SK-N-SH treated with all-trans-retinoic acid at 6 μM for 48 hours (cell line): ENCODE data around the gene TTC17.

Experiments used
- ARNTL ChIP-seq: fragments of 450-650 bp; formaldehyde crosslinking; IDR thresholded peaks from 2 replicates; pipeline ENCODE4 v1.5.0; 2020; ENCODE audit warnings: low read depth, mild to moderate bottlenecking, moderate library complexity, borderline replicate concordance
- ESRRG ChIP-seq: fragments of 250-450 bp; sonication (Bioruptor Pico); IDR thresholded peaks from 2 replicates; pipeline ENCODE4 v1.6.1; 2021; ENCODE audit warnings: mild to moderate bottlenecking
- TOX ChIP-seq: fragments of 250-450 bp; sonication (Bioruptor Pico); IDR thresholded peaks from 2 replicates; pipeline ENCODE4 v1.8.0; 2021; ENCODE audit warnings: mild to moderate bottlenecking, moderate library complexity, borderline replicate concordance
- ZC3H10 ChIP-seq: fragments of 250-450 bp; sonication (Bioruptor Pico); IDR thresholded peaks from 2 replicates; pipeline ENCODE4 v1.5.1; 2021; ENCODE audit warnings: mild to moderate bottlenecking, moderate library complexity
- TF ChIP-seq, protein P1 (sequence below): fragments of 250-450 bp; sonication (Bioruptor Pico); IDR thresholded peaks from 2 replicates; pipeline ENCODE4 v1.8.0; 2020; ENCODE audit warnings: mild to moderate bottlenecking, moderate library complexity, borderline replicate concordance
- TF ChIP-seq, protein P2 (sequence below): fragments of 250-450 bp; sonication (Bioruptor Pico); IDR thresholded peaks from 2 replicates; pipeline ENCODE4 v1.8.0; 2021; ENCODE audit warnings: low read depth, mild to moderate bottlenecking, moderate library complexity, borderline replicate concordance
- TF ChIP-seq, protein P3 (sequence below): fragments of 250-450 bp; sonication (Bioruptor Pico); IDR thresholded peaks from 2 replicates; pipeline ENCODE4 v1.5.1; 2020; ENCODE audit warnings: low read depth, mild to moderate bottlenecking, moderate library complexity

- TF ChIP-seq, protein P1, sequence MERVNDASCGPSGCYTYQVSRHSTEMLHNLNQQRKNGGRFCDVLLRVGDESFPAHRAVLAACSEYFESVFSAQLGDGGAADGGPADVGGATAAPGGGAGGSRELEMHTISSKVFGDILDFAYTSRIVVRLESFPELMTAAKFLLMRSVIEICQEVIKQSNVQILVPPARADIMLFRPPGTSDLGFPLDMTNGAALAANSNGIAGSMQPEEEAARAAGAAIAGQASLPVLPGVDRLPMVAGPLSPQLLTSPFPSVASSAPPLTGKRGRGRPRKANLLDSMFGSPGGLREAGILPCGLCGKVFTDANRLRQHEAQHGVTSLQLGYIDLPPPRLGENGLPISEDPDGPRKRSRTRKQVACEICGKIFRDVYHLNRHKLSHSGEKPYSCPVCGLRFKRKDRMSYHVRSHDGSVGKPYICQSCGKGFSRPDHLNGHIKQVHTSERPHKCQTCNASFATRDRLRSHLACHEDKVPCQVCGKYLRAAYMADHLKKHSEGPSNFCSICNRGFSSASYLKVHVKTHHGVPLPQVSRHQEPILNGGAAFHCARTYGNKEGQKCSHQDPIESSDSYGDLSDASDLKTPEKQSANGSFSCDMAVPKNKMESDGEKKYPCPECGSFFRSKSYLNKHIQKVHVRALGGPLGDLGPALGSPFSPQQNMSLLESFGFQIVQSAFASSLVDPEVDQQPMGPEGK (CRISPR knock-in tag), result no peak
- TF ChIP-seq ESRRG (CRISPR knock-in tag) (no peak), TOX (CRISPR knock-in tag) (no peak), ZC3H10 (CRISPR knock-in tag) (no peak), ARNTL (CRISPR knock-in tag) (no peak)
- TF ChIP-seq, protein P2, sequence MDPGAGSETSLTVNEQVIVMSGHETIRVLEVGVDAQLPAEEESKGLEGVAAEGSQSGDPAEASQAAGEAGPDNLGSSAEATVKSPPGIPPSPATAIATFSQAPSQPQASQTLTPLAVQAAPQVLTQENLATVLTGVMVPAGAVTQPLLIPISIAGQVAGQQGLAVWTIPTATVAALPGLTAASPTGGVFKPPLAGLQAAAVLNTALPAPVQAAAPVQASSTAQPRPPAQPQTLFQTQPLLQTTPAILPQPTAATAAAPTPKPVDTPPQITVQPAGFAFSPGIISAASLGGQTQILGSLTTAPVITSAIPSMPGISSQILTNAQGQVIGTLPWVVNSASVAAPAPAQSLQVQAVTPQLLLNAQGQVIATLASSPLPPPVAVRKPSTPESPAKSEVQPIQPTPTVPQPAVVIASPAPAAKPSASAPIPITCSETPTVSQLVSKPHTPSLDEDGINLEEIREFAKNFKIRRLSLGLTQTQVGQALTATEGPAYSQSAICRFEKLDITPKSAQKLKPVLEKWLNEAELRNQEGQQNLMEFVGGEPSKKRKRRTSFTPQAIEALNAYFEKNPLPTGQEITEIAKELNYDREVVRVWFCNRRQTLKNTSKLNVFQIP (CRISPR knock-in tag), result no peak
- TF ChIP-seq, protein P3, sequence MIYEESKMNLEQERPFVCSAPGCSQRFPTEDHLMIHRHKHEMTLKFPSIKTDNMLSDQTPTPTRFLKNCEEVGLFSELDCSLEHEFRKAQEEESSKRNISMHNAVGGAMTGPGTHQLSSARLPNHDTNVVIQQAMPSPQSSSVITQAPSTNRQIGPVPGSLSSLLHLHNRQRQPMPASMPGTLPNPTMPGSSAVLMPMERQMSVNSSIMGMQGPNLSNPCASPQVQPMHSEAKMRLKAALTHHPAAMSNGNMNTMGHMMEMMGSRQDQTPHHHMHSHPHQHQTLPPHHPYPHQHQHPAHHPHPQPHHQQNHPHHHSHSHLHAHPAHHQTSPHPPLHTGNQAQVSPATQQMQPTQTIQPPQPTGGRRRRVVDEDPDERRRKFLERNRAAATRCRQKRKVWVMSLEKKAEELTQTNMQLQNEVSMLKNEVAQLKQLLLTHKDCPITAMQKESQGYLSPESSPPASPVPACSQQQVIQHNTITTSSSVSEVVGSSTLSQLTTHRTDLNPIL (CRISPR knock-in tag), result no peak
Measured at GRCh38 chr11:43537833-43538615, 179.3 kb downstream of the TTC17 start.
